ENCODE measurements around the gene WDR49. TPM values are rescaled to one million over a fixed set of nuclear protein-coding genes. Genes with fewer than 3 reads are reported as not detected.

WDR49 gene
- total RNA-seq, 2 donors from 2014 or later: 0.93 to 1.6 TPM

DNA sequence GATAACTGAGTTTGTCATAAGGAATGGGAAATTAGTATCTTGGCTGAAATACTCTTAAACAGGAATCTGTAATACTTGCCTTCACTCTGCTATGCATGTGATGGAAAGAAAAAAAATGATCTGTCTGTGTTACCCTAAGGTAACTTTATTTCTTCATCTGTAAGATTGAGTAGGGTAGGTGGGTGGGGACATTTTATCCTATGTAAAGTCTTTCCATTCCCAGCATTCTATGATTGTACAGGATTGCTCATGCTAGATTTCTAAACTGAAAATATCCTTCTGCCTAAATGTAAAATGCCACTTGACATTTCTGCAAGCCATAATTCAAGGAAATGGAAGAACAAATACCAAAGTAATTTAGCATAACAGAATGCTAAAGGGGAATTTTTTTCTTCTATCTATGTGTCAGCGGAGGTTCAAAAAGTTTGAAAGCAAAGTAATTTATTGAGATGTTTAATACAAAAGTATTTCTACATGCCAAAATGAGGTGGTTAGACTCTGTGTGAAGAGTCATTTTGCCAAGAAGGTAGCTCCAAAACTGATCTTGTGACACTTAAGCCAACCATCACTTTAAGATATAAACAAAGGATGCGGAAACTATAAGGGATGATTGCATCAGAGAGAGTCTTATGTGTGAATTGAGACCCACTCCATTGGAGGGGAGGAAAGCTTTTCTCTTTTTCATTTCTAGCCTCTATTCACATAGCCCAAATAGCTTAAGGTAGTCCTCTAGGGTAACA lies 133.3 kb downstream of the WDR49 start:
- no peaks in the 10 kb centered on the region for H3K36me3 ChIP-seq (ENCODE audit: control insufficient read depth, insufficient read depth, low read length)

GRCh38 chr3:167507954-167508353 lies 145.8 kb downstream of the WDR49 start:
- Histone ChIP-seq H3K4me1 (ENCODE audit: control insufficient read depth, insufficient read depth, low read length) (no peaks in the 10 kb centered on the region), H3K9me3 (ENCODE audit: control insufficient read depth, low read length) (peaks cover 10% of the 10 kb centered on the region), H3K27ac (ENCODE audit: low read depth, low read length) (no peak overlapping the region), H3K9ac (ENCODE audit: extremely low read depth, low read length, poor library complexity, severe bottlenecking) (no peak overlapping the region), H3K4me3 (ENCODE audit: low read length) (no peak overlapping the region), H3K36me3 (ENCODE audit: control insufficient read depth, insufficient read depth, low read length) (no peaks in the 10 kb centered on the region), H3K27me3 (ENCODE audit: control insufficient read depth, insufficient read depth, low read length, poor library complexity, severe bottlenecking) (peaks cover 16% of the 10 kb centered on the region)
- Mint-ChIP-seq H3K9me3 (peaks cover 3% of the 10 kb centered on the region), H3K4me1 (peaks cover 4% of the 10 kb centered on the region), H3K27ac (no peak overlapping the region), H3K4me3 (no peak overlapping the region), H3K36me3 (ENCODE audit: low read depth) (no peaks in the 10 kb centered on the region), H3K27me3 (ENCODE audit: insufficient read depth) (peaks cover 14% of the 10 kb centered on the region)
- DNase-seq: no peak
- 90 to 100% methylated on average over 1 of the region's 1 CpG for WGBS, 2 experiments (ENCODE audit: insufficient coverage in 1 of 2, insufficient read length in 1 of 2)
- no peak for TF ChIP-seq CTCF (conservative IDR thresholded peaks at IDR 0.05)

More for the DNA sequence above, 133.3 kb downstream of the WDR49 start:
- Mint-ChIP-seq H3K4me1 (peaks cover 4% of the 10 kb centered on the region), H3K36me3 (ENCODE audit: low read depth) (no peaks in the 10 kb centered on the region), H3K4me3 (no peak overlapping the region), H3K27ac (no peak overlapping the region), H3K9me3 (peaks cover 16% of the 10 kb centered on the region), H3K27me3 (ENCODE audit: insufficient read depth) (peaks cover 5% of the 10 kb centered on the region)
- Histone ChIP-seq H3K27ac (ENCODE audit: low read depth, low read length) (no peak overlapping the region), H3K27me3 (ENCODE audit: control insufficient read depth, insufficient read depth, low read length, poor library complexity, severe bottlenecking) (peaks cover 26% of the 10 kb centered on the region), H3K4me3 (ENCODE audit: low read length) (no peak overlapping the region), H3K9ac (ENCODE audit: extremely low read depth, low read length, poor library complexity, severe bottlenecking) (no peak overlapping the region), H3K4me1 (ENCODE audit: control insufficient read depth, insufficient read depth, low read length) (no peaks in the 10 kb centered on the region), H3K9me3 (ENCODE audit: control insufficient read depth, low read length) (no peaks in the 10 kb centered on the region)
- DNase-seq: no peak
- no peak for TF ChIP-seq CTCF (conservative IDR thresholded peaks at IDR 0.05)
- 88 to 100% methylated on average over 1 of the region's 2 CpGs for WGBS, 2 experiments (ENCODE audit: insufficient coverage in 1 of 2, insufficient read length in 1 of 2)

DNA sequence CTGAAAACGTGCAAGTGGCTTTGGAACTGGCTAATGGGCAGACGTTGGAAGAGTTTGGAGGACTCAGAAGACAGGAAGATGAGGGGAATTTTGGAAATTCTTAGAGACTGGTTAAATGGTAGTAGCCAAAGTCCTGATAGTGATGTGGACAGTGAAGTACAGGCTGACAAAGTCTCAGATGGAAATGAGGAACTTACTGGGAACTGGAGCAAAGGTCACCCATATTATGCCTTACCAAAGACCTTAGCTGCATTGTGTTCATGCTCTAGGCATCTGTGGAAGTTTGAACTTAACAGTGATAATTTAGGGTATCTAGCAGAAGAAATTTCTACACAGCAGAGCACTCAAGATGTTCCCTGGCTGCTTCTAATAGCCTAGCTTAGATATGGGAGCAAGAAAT lies 151.3 kb downstream of the WDR49 start:
- peaks cover 23% of the 10 kb centered on the region for H3K27me3 ChIP-seq (ENCODE audit: control insufficient read depth, insufficient read depth, low read length, poor library complexity, severe bottlenecking)
- TF ChIP-seq CTCF (conservative IDR thresholded peaks at IDR 0.05): no peak
- H3K4me3 Mint-ChIP-seq: no peak overlapping the region
- H3K27ac ChIP-seq (ENCODE audit: low read depth, low read length): no peak overlapping the region
- no peak overlapping the region for H3K9ac ChIP-seq (ENCODE audit: extremely low read depth, low read length, poor library complexity, severe bottlenecking)
- no peak for DNase-seq
- H3K36me3 ChIP-seq (ENCODE audit: control insufficient read depth, insufficient read depth, low read length): no peaks in the 10 kb centered on the region
- 86 to 94% methylated on average over 2 of the region's 2 CpGs for WGBS, 2 experiments (ENCODE audit: insufficient coverage in 1 of 2, insufficient read length in 1 of 2)
- peaks cover 2% of the 10 kb centered on the region for H3K4me1 Mint-ChIP-seq
- no peaks in the 10 kb centered on the region for H3K27me3 Mint-ChIP-seq (ENCODE audit: insufficient read depth)
- H3K4me1 ChIP-seq (ENCODE audit: control insufficient read depth, insufficient read depth, low read length): no peaks in the 10 kb centered on the region
- no peak overlapping the region for H3K4me3 ChIP-seq (ENCODE audit: low read length)
- H3K36me3 Mint-ChIP-seq (ENCODE audit: low read depth): no peaks in the 10 kb centered on the region
- H3K27ac Mint-ChIP-seq: no peak overlapping the region
- H3K9me3 ChIP-seq (ENCODE audit: control insufficient read depth, low read length): no peaks in the 10 kb centered on the region
- no peaks in the 10 kb centered on the region for H3K9me3 Mint-ChIP-seq

Data from endodermal cell (in vitro differentiated cells).